A549 treated with AZD9567 at 1 μM for 4 hours (cell line): ENCODE measurements around the gene CARS1. TPM values are rescaled to one million over a fixed set of nuclear protein-coding genes. Genes with fewer than 3 reads are reported as not detected.

Experiments used
- total RNA-seq: library from RNA; stranded (reverse); fragments of 200-300 nt; extraction: Qiagen RNA extraction; gene quantifications from 5 replicates; pipeline ENCODE4 v1.2.3, GENCODE V29; 2022; ENCODE audit not compliant: insufficient read depth

CARS1 gene
- 54.6 to 74.8 TPM (median 62.0 TPM) in 5 replicates for total RNA-seq

DNA sequence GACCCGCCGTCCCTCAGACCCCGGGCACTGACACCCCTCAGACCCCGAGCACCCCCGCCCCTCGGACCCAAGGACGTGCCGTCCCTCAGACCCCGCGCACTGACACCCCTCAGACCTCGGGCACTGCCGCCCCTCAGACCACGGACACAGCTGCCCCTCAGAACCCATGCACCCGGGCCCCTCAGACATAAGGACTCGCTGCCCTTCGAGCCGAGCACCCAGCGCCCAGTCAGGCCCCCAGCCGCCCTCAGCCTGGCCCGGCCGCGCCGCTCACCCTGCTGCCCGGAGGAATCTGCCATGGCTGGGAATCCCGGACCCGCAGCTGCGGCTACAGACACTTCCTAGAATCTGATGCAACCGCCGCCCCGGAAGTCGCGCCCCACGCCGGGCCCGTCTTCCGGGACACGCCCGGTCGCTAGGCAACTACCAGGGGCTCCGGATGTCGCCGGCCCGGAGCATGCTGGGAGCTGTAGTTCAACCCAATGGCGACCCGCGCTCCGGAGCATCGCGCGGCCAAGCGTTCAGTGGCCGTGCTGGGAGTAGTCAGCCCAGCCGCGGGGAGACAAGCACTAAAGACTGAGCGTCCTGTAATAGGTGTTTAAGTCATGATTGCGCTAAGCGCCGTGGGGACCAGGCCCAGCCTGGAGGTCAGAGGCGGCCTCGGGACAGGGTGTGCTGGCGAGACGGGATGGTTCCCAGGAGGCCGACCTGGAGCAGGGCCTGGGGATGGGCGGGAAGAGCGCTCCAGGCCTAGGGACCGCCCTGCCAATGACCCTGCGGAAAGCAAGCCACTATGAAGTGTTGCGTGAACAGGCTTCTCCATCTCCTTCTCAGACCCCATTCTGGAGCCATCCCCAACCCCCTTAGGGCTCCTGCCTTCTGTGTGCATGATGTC, at the start of gene CARS1:
TSS of gene CARS1 (minus strand) at position 355 of the 895 bp plus-strand sequence. CDS start at position 299, 56 bp downstream.

DNA sequence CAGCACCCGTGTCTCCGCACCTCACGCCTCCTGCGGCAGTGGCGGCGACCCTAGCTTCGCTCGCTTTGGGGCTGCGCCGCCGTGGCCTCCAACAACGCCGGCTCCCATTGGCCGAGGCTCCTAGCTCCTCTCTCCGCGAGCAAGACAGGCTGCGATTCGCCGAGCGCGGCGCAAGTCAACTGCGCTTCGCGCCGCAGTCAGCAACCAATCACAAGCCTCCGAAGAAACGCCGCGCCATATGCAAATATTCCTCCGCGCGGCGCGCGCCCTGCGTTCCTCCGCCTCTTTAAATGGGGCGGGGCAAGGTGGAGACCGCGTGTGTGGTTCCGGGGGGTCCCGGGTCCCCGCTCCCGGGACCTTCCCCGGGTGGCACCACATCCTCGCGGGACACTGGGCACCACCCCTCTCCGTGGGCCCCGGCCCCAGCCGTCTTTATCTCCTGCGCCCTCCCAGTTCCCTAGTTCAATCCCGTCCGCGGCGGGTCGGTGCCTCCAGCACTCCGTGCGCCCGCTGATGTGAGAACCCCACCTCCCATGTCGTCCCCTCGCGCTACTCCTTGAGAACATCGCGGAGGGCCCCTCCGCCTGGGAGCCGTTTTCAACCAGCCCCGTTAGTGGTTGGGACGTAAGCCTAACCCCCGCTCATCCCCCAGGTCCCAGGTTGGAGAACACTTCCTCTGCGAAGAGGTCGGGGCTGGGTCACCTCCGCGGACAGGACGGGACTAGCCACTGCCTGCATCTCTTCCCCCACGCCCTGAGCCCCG, 64.8 kb downstream of the CARS1 start, which contains the start of gene NAP1L4:
TSS of gene NAP1L4 (minus strand) at position 96 of the 763 bp plus-strand sequence. CDS start 13,109 bp downstream, outside the sequence.

Other genes starting within 250 kb of the CARS1 start
- 3.5 to 4.6 TPM (median 4.3 TPM) in 5 replicates for gene CDKN1C, start 171.6 kb downstream of the CARS1 start, total RNA-seq
- gene PHLDA2, start 128.0 kb downstream of the CARS1 start, total RNA-seq, result 99.1 to 136 TPM (median 114 TPM) in 5 replicates
- gene NAP1L4, start 65.1 kb downstream of the CARS1 start, total RNA-seq, result 113 to 129 TPM (median 122 TPM) in 5 replicates
- gene OSBPL5, start 107.9 kb upstream of the CARS1 start, total RNA-seq, result 6.1 to 9.1 TPM (median 8.1 TPM) in 5 replicates
- gene MRGPRG, start 161.4 kb upstream of the CARS1 start, total RNA-seq, result not detected in 5 replicates
- gene MRGPRE, start 175.0 kb upstream of the CARS1 start, total RNA-seq, result 0.10 to 0.11 TPM in 2 of 5 replicates, not detected in the others